ENCODE results near the gene DSC2. TPM values are rescaled to one million over a fixed set of nuclear protein-coding genes. Genes with fewer than 3 reads are reported as not detected.

Gene DSC2
- total and polyA plus RNA-seq, 4 donors = 2.3 to 15.4 (median 10.4) TPM

DNA sequence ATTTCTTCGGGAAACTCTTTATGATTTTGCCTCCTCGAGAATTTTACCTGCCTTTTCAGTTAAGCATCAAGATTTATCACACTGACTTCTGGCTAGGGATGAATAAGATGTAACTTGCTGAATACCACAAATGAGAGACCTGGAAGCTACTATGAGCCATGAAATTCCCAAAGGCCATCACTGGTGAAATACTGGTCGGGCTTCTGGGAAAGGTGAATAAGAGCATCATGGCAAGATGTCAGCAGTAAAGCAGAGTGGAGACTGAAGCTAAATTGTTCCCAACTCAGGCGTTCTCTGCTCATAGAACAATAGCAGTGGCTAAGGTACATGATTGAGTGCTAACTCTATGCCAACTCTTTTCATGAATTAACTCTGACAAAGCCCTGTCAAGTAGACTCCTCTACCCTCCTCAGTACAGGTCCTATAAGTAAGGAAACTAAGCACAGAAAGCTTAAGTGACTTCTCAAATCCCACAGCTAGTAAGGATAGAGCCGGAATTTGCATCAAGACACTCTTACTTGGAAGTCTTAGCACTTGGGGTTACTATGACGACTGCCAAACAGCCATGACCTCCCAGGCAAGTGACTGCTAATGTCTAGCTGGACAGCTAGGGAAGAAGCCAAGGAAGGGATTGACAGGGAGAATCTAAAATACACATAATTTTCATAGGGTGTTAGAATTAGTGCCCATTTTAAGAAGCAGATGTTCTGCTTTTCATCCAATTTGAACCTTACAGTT, 37.0 kb downstream of the DSC2 start:
- ATAC-seq (ENCODE audit: insufficient read depth, low FRiP score) = no peak
- WGBS, 2 donors = 84 to 87% methylated on average over 6 of the region's 6 CpGs
- H3K36me3 ChIP-seq (ENCODE audit: control insufficient read depth in 4 of 4, insufficient read depth in 4 of 4, low read length in 4 of 4) = peaks cover 0 to 3% (median 0%) of the 10 kb centered on the region in 4 donors
- H3K4me1 ChIP-seq (ENCODE audit: control insufficient read depth in 5 of 5, insufficient read depth in 5 of 5, low read length in 5 of 5) = no peaks in the 10 kb centered on the region
- TF ChIP-seq, protein P1, sequence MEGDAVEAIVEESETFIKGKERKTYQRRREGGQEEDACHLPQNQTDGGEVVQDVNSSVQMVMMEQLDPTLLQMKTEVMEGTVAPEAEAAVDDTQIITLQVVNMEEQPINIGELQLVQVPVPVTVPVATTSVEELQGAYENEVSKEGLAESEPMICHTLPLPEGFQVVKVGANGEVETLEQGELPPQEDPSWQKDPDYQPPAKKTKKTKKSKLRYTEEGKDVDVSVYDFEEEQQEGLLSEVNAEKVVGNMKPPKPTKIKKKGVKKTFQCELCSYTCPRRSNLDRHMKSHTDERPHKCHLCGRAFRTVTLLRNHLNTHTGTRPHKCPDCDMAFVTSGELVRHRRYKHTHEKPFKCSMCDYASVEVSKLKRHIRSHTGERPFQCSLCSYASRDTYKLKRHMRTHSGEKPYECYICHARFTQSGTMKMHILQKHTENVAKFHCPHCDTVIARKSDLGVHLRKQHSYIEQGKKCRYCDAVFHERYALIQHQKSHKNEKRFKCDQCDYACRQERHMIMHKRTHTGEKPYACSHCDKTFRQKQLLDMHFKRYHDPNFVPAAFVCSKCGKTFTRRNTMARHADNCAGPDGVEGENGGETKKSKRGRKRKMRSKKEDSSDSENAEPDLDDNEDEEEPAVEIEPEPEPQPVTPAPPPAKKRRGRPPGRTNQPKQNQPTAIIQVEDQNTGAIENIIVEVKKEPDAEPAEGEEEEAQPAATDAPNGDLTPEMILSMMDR (IDR thresholded peaks at IDR 0.05; ENCODE audit: control extremely low read depth, extremely low read depth) = no peak
- no peak overlapping the region for H3K27ac ChIP-seq (ENCODE audit: low read depth in 1 of 2, low read length in 1 of 2)
- no peak overlapping the region for H3K9ac ChIP-seq (ENCODE audit: insufficient read depth in 1 of 2, low read length in 2 of 2)
- H3K9me3 ChIP-seq (ENCODE audit: control insufficient read depth in 4 of 4, insufficient read depth in 3 of 4, low read length in 3 of 4) = no peaks in the 10 kb centered on the region
- H3K27me3 ChIP-seq (ENCODE audit: control insufficient read depth in 3 of 3, insufficient read depth in 3 of 3, low read length in 2 of 3) = peaks cover 0 to 2% (median 0%) of the 10 kb centered on the region in 3 donors
- H3K4me3 ChIP-seq = no peak overlapping the region
- DNase-seq = peak in 2 of 3 donors; percentile 24 to 44

DNA sequence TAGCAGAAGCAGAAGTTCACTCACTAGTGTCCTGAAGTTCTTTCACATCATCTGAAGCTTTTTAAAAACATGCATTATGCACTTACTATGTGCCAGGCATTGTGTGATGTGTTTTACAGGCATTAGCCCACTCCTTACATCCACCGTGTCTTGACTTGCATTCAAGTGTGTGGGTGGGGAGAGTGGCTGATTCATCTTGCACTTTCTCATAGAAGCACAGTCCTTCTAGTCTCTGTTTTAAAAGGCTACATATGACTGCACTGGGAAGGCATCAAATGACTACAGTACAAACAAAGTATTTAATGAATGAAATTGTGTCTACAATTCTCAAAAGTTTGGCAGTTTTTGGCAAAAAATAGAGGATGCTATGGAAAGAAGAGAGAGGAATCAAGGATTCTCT, 38.1 kb downstream of the DSC2 start:
- Histone ChIP-seq H3K27ac (ENCODE audit: low read depth in 1 of 2, low read length in 1 of 2) (no peak overlapping the region), H3K9ac (ENCODE audit: insufficient read depth in 1 of 2, low read length in 2 of 2) (no peak overlapping the region), H3K4me3 (no peak overlapping the region), H3K4me1 (ENCODE audit: control insufficient read depth in 5 of 5, insufficient read depth in 5 of 5, low read length in 5 of 5) (no peaks in the 10 kb centered on the region), H3K9me3 (ENCODE audit: control insufficient read depth in 4 of 4, insufficient read depth in 3 of 4, low read length in 3 of 4) (no peaks in the 10 kb centered on the region), H3K36me3 (ENCODE audit: control insufficient read depth in 4 of 4, insufficient read depth in 4 of 4, low read length in 4 of 4) (peaks cover 0 to 2% (median 0%) of the 10 kb centered on the region in 4 donors), H3K27me3 (ENCODE audit: control insufficient read depth in 3 of 3, insufficient read depth in 3 of 3, low read length in 2 of 3) (peaks cover 0 to 2% (median 0%) of the 10 kb centered on the region in 3 donors)
- no peak for ATAC-seq (ENCODE audit: insufficient read depth, low FRiP score)
- DNase-seq = no peak
- TF ChIP-seq, protein P1 (IDR thresholded peaks at IDR 0.05; ENCODE audit: control extremely low read depth, extremely low read depth) = no peak
- 64 to 97% methylated on average over 1 of the region's 1 CpG for WGBS, 2 donors

DNA sequence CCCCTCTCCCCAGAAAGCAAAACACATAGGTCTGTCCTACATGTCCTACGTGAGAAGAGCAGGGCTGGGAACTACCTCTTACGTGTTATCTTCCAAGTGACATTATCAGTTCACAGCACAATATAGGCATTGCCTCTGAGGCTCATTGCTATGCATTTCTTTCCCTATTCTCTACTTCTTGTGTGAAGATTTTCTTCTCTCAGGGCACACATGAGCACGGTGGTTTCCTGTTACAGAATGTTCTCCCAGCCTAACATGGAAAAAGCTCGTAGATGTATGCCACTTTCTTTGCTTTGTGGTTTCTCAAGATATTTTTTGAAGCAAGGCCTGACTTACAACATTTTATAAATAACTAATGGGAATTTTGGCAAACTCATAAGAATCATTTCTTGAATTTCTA, 40.3 kb downstream of the DSC2 start:
- ATAC-seq (ENCODE audit: insufficient read depth, low FRiP score) (no peak), DNase-seq (peak in 2 of 3 donors; percentile 13 to 50)
- 19 to 34% methylated on average over 4 of the region's 4 CpGs for WGBS, 2 donors
- Histone ChIP-seq H3K27ac (ENCODE audit: low read depth in 1 of 2, low read length in 1 of 2) (no peak overlapping the region), H3K9me3 (ENCODE audit: control insufficient read depth in 4 of 4, insufficient read depth in 3 of 4, low read length in 3 of 4) (no peaks in the 10 kb centered on the region), H3K4me3 (no peak overlapping the region), H3K9ac (ENCODE audit: insufficient read depth in 1 of 2, low read length in 2 of 2) (no peak overlapping the region), H3K36me3 (ENCODE audit: control insufficient read depth in 4 of 4, insufficient read depth in 4 of 4, low read length in 4 of 4) (no peaks in the 10 kb centered on the region), H3K27me3 (ENCODE audit: control insufficient read depth in 3 of 3, insufficient read depth in 3 of 3, low read length in 2 of 3) (peaks cover 0 to 2% (median 0%) of the 10 kb centered on the region in 3 donors), H3K4me1 (ENCODE audit: control insufficient read depth in 5 of 5, insufficient read depth in 5 of 5, low read length in 5 of 5) (peaks cover 0 to 5% (median 0%) of the 10 kb centered on the region in 5 donors)
- TF ChIP-seq, protein P1 (IDR thresholded peaks at IDR 0.05; ENCODE audit: control extremely low read depth, extremely low read depth) = no peak
